Stimulated activated naive CD8-positive, alpha-beta T cell treated with anti-CD3 and anti-CD28 coated beads, Interleukin-15, Interleukin-2, amounts not matched to agents 100 U/mL and 50 U/mL, for 24 hours (primary cell): ENCODE results near the gene SLC2A9.

Experiments
- ATAC-seq: fragments of 150-1000 bp; cut with Tn5 transposase; one replicate; pipeline ENCODE4 v1.10.0; 2021
- DNase-seq: peaks from one replicate; pipeline ENCODE4 v3.0.0; 2021

The SLC2A9 gene

DNA sequence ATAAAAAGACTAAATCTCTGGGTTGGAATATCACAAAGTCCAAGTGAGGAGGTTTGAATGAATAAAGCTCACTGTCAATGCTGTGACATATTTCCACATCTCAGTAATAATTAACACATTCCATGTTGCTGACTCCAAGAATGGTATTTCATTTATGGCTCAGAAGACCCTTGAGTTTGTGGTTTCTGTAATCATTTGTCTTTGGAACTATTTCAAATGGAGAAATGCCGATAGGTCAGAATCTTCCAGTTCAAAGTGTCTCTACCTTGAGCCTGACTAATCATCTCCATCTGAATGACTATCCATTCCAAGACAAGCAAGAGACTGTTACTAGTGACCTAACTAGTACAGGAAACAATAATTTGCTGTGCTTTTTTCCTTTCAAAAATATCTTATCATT is 24.2 kb upstream of the SLC2A9 start:
- DNase-seq = no peak
- ATAC-seq = no peak

DNA sequence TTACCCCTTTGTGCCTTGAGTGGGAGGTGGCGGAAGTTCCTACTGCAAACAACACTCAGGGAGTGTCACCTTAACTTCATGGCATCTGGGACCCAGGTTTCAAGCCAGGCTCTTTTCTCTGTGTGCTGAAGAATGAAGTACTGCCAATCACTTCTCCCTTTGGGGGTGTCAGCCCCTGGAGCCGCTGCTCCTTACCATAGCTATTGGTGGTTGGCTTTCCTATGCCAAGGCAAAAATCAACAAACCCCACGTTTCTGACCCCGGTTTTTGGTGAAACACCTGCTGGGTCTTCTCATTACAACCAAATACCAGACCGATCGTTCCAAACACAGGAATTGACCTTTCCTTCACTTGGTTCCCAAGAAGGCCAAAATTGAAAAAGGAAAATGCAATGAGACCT is 19.7 kb upstream of the SLC2A9 start:
- ATAC-seq (no peak), DNase-seq (no peak)

DNA sequence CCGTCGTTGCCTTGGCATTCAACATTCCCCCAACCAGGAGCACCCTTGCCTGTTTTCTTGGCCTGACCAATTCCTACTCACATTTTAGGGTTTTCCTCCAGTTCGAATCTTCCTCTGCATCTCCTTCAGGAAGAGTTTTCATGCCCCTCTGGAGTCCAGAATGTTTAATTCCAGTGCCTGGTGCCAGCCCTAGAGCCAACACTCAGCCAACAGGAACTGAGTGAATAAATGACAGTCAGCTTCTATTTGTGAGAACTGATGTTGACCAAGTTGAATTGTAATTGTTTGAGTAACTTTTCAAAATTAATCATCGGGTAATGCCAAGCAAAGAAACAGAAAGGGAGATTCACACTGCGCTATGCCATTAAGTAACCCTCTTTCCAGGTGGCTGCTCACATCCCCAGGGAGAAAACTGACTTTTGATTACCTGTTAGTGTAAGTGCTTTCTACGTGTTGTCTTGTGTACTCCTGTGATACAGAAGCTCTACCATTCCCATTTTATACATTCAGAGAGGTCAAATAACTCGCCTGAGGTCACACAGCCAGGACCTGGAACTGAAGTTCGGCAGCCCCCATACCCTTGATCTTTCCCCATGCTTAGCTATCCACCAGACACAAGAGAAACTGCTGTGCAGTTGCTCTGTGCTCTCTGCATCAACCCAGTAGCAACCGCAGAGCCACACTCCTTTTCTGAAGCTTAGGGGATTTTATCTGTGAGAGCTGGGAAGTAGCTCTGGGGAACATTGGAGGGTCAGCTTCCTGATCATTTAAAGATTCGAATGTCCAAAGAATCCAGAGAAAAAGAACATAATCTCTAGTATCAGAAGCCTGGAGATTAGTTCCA is 19.0 kb upstream of the SLC2A9 start:
- DNase-seq = no peak
- ATAC-seq = no peak

- DNase-seq (no peak), ATAC-seq (no peak)
These were observed 15.6 kb upstream of the SLC2A9 start for GRCh38 chr4:10036807-10037342.

DNA sequence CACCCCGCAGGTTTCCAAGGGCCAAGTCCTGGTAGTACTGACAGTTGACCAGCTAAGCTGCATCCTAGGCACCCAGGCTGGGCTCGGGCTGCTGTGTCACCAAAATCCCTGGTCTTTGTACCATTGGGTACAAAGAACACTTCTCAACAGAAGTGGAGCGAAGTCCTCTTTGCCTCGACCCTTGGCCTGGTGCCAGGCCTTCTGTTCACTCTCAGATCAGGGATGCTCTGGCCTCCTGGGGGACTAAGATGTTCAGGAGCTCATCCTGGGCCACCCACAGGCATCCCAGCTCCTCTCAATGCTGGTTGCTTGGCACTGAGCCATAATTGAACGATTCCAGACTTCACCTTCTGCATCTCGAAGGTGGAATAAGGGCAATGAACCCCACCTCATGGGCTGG is 13.8 kb upstream of the SLC2A9 start:
- ATAC-seq = no peak
- no peak for DNase-seq

- no peak for ATAC-seq
- DNase-seq = no peak
These were observed 13.4 kb upstream of the SLC2A9 start for GRCh38 chr4:10034612-10035104.

DNA sequence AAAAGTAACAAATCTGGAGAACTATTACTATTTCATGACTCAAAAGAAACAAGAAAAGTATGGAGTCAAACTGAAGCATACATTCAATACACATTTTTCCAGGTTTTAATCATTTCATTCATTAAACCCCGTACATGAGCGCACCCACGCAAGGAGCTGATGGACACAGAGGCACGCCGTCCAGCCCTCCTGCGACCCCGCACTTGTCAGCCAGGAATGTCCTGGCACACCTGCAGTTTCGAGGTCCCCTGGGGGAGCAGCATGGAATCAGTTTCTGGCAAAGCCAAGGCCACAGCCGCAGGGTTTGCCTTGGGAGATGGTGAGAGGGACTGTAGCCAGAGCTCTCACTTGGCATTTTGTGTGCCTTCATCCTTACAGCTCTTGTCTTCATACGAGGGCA is 12.8 kb upstream of the SLC2A9 start:
- no peak for DNase-seq
- ATAC-seq = no peak

GRCh38 chr4:10033191-10033881 is 12.0 kb upstream of the SLC2A9 start:
- ATAC-seq = peak; percentile 36
- DNase-seq = no peak

DNA sequence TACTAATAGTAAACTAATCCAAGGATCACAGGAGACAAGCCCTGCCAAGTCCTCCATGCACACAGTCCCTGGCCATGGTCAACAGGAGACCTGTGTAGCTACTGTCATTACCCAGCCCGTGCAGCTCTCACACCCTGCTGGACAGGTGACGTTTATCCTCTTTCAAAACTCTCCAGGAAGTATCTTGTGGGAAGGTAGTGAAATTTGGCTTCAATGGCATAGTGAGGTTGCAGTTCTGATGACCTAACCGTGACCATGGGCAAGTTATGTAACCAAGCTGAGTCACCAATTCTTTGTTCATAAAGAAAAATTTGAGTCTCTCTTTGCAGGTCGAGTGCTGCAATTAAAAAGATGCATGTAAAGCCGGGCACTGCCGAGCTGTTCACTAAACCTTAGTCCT is 11.3 kb upstream of the SLC2A9 start:
- DNase-seq = no peak
- no peak for ATAC-seq

- DNase-seq = no peak
- no peak for ATAC-seq
These were observed 10.6 kb upstream of the SLC2A9 start for GRCh38 chr4:10031668-10032590.

- no peak for DNase-seq
These were observed 9.8 kb upstream of the SLC2A9 start for GRCh38 chr4:10030972-10031667.

GRCh38 chr4:10029403-10029802 is 8.1 kb upstream of the SLC2A9 start:
- DNase-seq (no peak), ATAC-seq (no peak)

More at GRCh38 chr4:10030972-10031667, 9.8 kb upstream of the SLC2A9 start:
- no peak for ATAC-seq

GRCh38 chr4:10028910-10029309 is 7.6 kb upstream of the SLC2A9 start:
- no peak for ATAC-seq

GRCh38 chr4:10026485-10026884 is 5.2 kb upstream of the SLC2A9 start:
- DNase-seq (no peak), ATAC-seq (no peak)

More at GRCh38 chr4:10028910-10029309, 7.6 kb upstream of the SLC2A9 start:
- DNase-seq = no peak

GRCh38 chr4:10025230-10025806 is 4.0 kb upstream of the SLC2A9 start:
- ATAC-seq = no peak
- DNase-seq = no peak

DNA sequence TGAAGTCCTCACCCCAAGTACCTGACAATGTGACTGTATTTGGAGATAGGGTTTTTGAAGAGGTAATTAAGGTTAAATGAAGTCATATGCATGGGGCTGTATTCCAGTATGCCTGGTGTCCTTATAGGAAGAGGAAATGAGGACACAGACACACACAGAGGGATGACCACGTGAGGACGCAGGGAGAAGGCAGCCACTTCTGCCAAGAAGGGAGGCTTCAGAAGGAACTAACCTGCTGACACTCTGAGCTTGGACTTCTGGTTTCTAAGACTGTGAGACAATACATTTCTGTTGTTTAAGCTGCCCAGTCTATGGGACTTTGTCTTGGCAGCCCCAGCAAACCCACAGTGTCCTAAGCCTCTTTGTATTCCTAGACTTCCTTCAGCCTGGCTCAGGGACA is 3.0 kb upstream of the SLC2A9 start:
- ATAC-seq (no peak), DNase-seq (no peak)

DNA sequence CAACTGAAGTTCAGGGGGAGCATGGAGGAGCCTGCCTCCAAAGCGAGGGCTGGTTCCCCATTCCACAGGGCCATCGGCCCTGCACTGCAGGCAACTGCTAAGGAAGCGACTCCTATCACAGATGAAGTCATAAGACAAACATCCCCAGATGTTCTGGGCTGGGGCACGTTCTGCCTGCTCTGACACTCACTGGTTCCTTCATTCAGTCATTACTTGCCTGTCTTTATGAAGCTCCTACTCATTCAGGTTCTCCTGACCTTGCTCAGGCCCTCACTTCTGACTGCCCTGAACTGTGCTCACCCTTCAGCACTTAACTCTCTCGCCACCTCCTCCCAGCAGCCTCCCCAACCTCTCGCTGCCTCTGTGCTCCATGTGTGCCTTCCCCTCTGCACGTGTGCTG is 2.5 kb upstream of the SLC2A9 start:
- DNase-seq (no peak), ATAC-seq (no peak)

- DNase-seq (no peak), ATAC-seq (no peak)
These were observed 1.7 kb upstream of the SLC2A9 start for GRCh38 chr4:10023050-10023419.

DNA sequence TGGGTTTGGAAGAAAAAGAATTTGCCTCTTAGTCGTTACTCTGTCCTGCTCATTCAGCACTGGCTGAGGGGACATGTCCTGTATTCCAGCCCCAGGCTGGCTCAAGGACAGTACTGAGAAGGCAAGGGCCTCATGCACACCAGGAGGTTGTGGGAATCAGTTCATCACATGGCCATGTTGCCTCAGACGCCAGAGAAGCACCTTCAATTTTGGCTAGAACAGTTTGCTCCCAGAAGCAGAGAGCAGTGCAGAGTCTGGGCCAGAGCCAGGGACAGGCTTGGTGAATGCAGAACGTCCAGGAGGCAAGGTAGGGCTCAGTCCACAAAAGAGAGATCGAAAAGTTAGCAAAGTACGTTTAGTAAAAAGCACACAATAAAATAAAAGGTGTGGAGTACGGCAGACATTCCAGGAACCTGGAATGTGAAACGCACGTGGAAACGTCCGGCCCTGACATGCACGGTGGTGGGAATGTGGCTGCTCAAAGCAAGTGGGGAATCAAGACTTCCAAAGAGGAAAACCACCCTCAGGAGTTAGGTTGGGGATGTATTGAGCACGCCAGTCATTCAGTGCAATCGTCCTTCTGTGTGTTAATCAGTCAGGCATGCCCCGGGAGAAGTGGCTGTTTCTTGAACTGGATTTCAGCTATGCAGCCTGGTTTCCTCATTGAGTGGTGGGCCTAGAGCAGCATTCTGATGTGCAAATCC is 1.2 kb upstream of the SLC2A9 start:
- no peak for ATAC-seq

DNA sequence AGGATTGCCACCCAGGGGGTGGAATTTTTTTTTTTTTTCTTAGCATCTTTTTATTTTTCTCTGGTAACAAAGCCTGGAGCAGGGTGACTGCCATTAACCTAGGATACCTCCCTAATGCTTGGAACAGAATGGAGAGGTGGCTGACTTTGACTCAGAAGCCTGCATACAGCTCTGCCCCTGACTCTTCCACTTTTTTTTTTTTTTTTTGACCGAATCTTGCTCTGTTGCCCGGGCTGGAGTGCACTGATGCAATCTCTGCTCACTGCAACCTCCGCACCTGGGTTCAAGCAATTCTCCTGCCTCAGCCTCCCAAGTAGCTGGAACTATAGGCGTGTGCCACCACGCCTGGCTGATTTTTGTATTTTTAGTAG is 341 bp upstream of the SLC2A9 start:
- ATAC-seq = no peak
- DNase-seq = no peak

More for the DNA sequence above, 1.2 kb upstream of the SLC2A9 start:
- no peak for DNase-seq

DNA sequence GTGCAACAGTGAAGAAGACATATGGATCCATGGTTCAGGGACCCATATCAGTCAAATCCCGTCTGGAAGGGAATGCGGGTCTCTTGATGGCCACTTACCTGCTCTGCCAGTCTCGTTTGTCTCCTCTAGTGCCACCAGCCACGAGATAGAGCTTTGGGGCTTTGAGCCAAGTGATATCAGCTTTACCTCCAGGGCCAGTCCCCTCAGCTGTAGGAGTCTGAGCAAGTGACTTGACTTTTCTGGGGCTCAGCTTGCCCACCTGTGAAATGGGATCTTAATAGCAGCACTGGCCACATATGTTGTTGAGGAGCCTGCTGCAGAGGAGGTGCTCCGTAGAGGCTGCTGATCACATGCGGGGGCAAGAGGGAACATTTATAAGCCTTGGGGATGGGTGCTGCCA is 1.2 kb downstream of the SLC2A9 start:
- DNase-seq (no peak), ATAC-seq (no peak)
